ENCODE data around the gene BBS9.

DNA sequence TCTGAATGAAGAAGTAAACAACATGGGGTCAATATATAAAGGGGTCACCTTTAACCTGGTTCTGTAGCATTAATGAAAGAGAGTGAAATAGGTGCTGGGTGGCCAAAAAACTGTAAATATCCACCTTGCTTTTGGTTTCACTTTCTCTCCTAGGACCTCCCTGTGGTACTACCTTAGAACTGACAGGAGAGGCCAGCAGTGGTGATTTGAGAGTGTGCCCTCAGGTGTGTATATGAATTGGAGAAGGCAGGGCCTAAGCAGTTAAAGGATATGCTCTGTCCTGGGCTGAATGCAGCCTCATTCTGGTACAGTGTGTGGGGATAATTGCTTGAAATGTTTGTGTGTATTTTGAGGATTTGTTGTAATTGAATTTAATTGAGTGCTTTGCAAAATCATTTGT, 62.0 kb downstream of the BBS9 start:
- TF ChIP-seq, protein P1, sequence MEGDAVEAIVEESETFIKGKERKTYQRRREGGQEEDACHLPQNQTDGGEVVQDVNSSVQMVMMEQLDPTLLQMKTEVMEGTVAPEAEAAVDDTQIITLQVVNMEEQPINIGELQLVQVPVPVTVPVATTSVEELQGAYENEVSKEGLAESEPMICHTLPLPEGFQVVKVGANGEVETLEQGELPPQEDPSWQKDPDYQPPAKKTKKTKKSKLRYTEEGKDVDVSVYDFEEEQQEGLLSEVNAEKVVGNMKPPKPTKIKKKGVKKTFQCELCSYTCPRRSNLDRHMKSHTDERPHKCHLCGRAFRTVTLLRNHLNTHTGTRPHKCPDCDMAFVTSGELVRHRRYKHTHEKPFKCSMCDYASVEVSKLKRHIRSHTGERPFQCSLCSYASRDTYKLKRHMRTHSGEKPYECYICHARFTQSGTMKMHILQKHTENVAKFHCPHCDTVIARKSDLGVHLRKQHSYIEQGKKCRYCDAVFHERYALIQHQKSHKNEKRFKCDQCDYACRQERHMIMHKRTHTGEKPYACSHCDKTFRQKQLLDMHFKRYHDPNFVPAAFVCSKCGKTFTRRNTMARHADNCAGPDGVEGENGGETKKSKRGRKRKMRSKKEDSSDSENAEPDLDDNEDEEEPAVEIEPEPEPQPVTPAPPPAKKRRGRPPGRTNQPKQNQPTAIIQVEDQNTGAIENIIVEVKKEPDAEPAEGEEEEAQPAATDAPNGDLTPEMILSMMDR (IDR thresholded peaks at IDR 0.05) = no peak
- TF ChIP-seq POLR2A (IDR thresholded peaks at IDR 0.05) = no peak
